B cell (primary cell): ENCODE measurements around the gene LDLRAD3.

Experiments
- CTCF ChIP-seq: fragments of 200-600 bp; IDR thresholded peaks from one replicate; pipeline ENCODE4 v1.8.0; 2022; ENCODE audit warnings: antibody characterized with exemption, mild to moderate bottlenecking
- EZH2 ChIP-seq: IDR thresholded peaks from 2 replicates; pipeline ENCODE4 v1.6.1; 2012; ENCODE audit warnings: borderline replicate concordance, low read depth, mild to moderate bottlenecking, moderate library complexity, low read length; ENCODE audit not compliant: insufficient read depth, poor library complexity, severe bottlenecking

GRCh38 chr11:36219996-36220395 lies 276.1 kb downstream of the LDLRAD3 start:
- no peak for TF ChIP-seq CTCF
- TF ChIP-seq EZH2: no peak
